Measurements from ENCODE around the gene YKT6.

The YKT6 gene

GRCh38 chr7:44200699-44201461 lies at the start of gene YKT6:
TSS of gene YKT6 (plus strand) at chr7:44200978. CDS start at chr7:44201136, 158 bp downstream.
- Histone ChIP-seq H3K9me3 (ENCODE audit: control insufficient read depth, insufficient read depth, low read depth, low read length) (no peaks in the 10 kb centered on the region), H3K4me3 (ENCODE audit: low read depth, low read length) (peak within 1 kb of the TSS; percentile 100), H3K27ac (ENCODE audit: extremely low read depth, low read depth, low read length) (peak within 1 kb of the TSS; percentile 62; the same call in 1 of the 2 replicates), H3K4me1 (ENCODE audit: control insufficient read depth, insufficient read depth, low read length) (no peaks in the 10 kb centered on the region), H3K36me3 (ENCODE audit: control insufficient read depth in 2 of 2, insufficient read depth in 1 of 2, low read length in 2 of 2) (peaks cover 6 to 24% of the 10 kb centered on the region in 2 experiments; a peak in 2 of 3 replicates)
- ChIA-PET CTCF (interaction anchor here (0.9 to 2.4 kb wide), 2 partner anchors 13 to 365 kb away, joined by 3 to 13 read pairs; no protein-coding TSS in a partner anchor), POLR2A (interaction anchor here (0.6 to 1.8 kb wide), 11 partner anchors 13 to 450 kb away, joined by 3 to 7 read pairs (median 3); partner anchors contain the start of genes PGAM2 and POLD2)
- no peak for TF ChIP-seq BCL6B (tag by site-specific recombination; IDR thresholded peaks at IDR 0.05)
- no peak for TF ChIP-seq ZNF777 (tag by site-specific recombination; IDR thresholded peaks at IDR 0.05; ENCODE audit: borderline replicate concordance)
- TF ChIP-seq SP7 (tag by site-specific recombination; IDR thresholded peaks at IDR 0.05) = peak; percentile 44
- TF ChIP-seq PRDM2 (tag by site-specific recombination; IDR thresholded peaks at IDR 0.05; ENCODE audit: borderline replicate concordance) = no peak
- no peak for TF ChIP-seq ZNF624 (tag by site-specific recombination; IDR thresholded peaks at IDR 0.05)
- TF ChIP-seq ZNF324 (tag by site-specific recombination; IDR thresholded peaks at IDR 0.05) = no peak
- TF ChIP-seq PRDM1 (tag by site-specific recombination; IDR thresholded peaks at IDR 0.05) = no peak
- peak; percentile 54; the same call in 1 of the 2 replicates for TF ChIP-seq PBX3 (CRISPR knock-in tag; IDR thresholded peaks at IDR 0.05)
- no peak for TF ChIP-seq ZBTB20 (tag by site-specific recombination; IDR thresholded peaks at IDR 0.05)
- no peak for TF ChIP-seq ZNF2 (tag by site-specific recombination; IDR thresholded peaks at IDR 0.05)
- peak; percentile 55; the same call in 1 of the 2 replicates for TF ChIP-seq ZNF24 (tag by site-specific recombination; IDR thresholded peaks at IDR 0.05)
- TF ChIP-seq ZFP3 (tag by site-specific recombination; IDR thresholded peaks at IDR 0.05; ENCODE audit: low read depth) = no peak
- TF ChIP-seq KLF1 (tag by site-specific recombination; IDR thresholded peaks at IDR 0.05) = peak; percentile 92
- no peak for TF ChIP-seq SCRT1 (tag by site-specific recombination; IDR thresholded peaks at IDR 0.05; ENCODE audit: borderline replicate concordance)
- no peak for TF ChIP-seq ZSCAN18 (tag by site-specific recombination; IDR thresholded peaks at IDR 0.05)
- TF ChIP-seq ZNF510 (tag by site-specific recombination; IDR thresholded peaks at IDR 0.05; ENCODE audit: insufficient replicate concordance) = no peak
- TF ChIP-seq ZNF776 (tag by site-specific recombination; IDR thresholded peaks at IDR 0.05; ENCODE audit: borderline replicate concordance) = no peak
- TF ChIP-seq ZNF645 (tag by site-specific recombination; IDR thresholded peaks at IDR 0.05) = no peak
- TF ChIP-seq ZNF530 (tag by site-specific recombination; IDR thresholded peaks at IDR 0.05; ENCODE audit: low read depth) = no peak
- TF ChIP-seq ZNF174 (tag by site-specific recombination; IDR thresholded peaks at IDR 0.05) = no peak
- no peak for TF ChIP-seq ZNF426 (tag by site-specific recombination; IDR thresholded peaks at IDR 0.05)
- no peak for TF ChIP-seq ZNF555 (tag by site-specific recombination; conservative IDR thresholded peaks at IDR 0.05)

Data from HEK293 (cell line).